H1 (cell line): Measurements from ENCODE around the gene P2RX7. TPM values are rescaled to one million over a fixed set of nuclear protein-coding genes. Genes with fewer than 3 reads are reported as not detected.

Experiments used
- CTCF ChIA-PET: fragments of 300-600 bp; sonication (Branson Sonifier 250); formaldehyde crosslinking; loops from one replicate; lab custom pipeline; 2021; ENCODE audit not compliant: partially characterized antibody; lab: Charles Lee
- POLR2A ChIA-PET: fragments of 300-600 bp; sonication (Branson Sonifier 250); formaldehyde crosslinking; loops from one replicate; lab custom pipeline; 2021; ENCODE audit warnings: inconsistent platforms; ENCODE audit not compliant: partially characterized antibody; lab: Charles Lee
- DNase-seq, 2 experiments: peaks; one replicate each; pipeline versions ENCODE4 v3.0.0 to v3.0.0-alpha.2; 2010 to 2022; ENCODE audit warnings: low spot score in 2 of 2, low read depth in 1 of 2, mixed read lengths in 1 of 2
- FAIRE-seq: peaks from 2 replicates; lab custom pipeline; 2011; peaks lifted over from hg19 to GRCh38; lab: Jason Lieb, UNC
- H2AFZ ChIP-seq: 2 replicates; pipeline ENCODE4 v1.8.1; 2012; ENCODE audit warnings: low read length, inconsistent platforms
- H2AK5ac ChIP-seq: 2 replicates; pipeline ENCODE4 v1.6.1; 2013; ENCODE audit warnings: low read depth, low read length
- H2BK120ac ChIP-seq: replicated peaks from 2 replicates; pipeline ENCODE3; 2013; ENCODE audit warnings: low read depth, low read length, inconsistent platforms
- H2BK12ac ChIP-seq: 2 replicates; pipeline ENCODE4 v1.6.1; 2013; ENCODE audit warnings: low read depth, low read length
- H2BK15ac ChIP-seq: 2 replicates; pipeline ENCODE4 v1.6.1; 2013; ENCODE audit warnings: low read length
- H2BK20ac ChIP-seq: 2 replicates; pipeline ENCODE4 v1.6.1; 2013; ENCODE audit warnings: low read length
- H2BK5ac ChIP-seq: 2 replicates; pipeline ENCODE4 v1.6.1; 2013; ENCODE audit warnings: low read depth, low read length
- H3K14ac ChIP-seq: 2 replicates; pipeline ENCODE4 v1.6.1; 2013; ENCODE audit warnings: inconsistent platforms; ENCODE audit not compliant: insufficient read length
- H3K18ac ChIP-seq: 2 replicates; pipeline ENCODE4 v1.6.1; 2013; ENCODE audit warnings: low read length; ENCODE audit errors: extremely low read depth
- H3K23ac ChIP-seq: 2 replicates; pipeline ENCODE4 v1.6.1; 2013; ENCODE audit warnings: inconsistent platforms; ENCODE audit not compliant: insufficient read length
- H3K23me2 ChIP-seq: 2 replicates; pipeline ENCODE4 v1.6.1; 2013; ENCODE audit warnings: low read depth, low read length
- H3K27ac ChIP-seq: 2 replicates; pipeline ENCODE4 v1.6.1; 2011; ENCODE audit warnings: low read depth, low read length, inconsistent platforms
- H3K27me3 ChIP-seq, 4 experiments: replicated peaks in 1 of 4; 1 replicate in 1 of 4; 2 replicates in 3 of 4; pipeline versions ENCODE4 v1.6.1 to v1.8.1; 2011 to 2013; ENCODE audit warnings: low read length in 3 of 4, mild to moderate bottlenecking in 3 of 4, inconsistent platforms in 2 of 4, mixed read lengths in 2 of 4, moderate library complexity in 1 of 4; ENCODE audit not compliant: control insufficient read depth in 3 of 4, insufficient read depth in 3 of 4; ENCODE audit errors: extremely low read depth in 1 of 4
- H3K36me3 ChIP-seq, 4 experiments: 2 replicates each; pipeline versions ENCODE4 v1.6.1 to v1.8.1; 2011 to 2013; ENCODE audit warnings: mild to moderate bottlenecking in 4 of 4, low read length in 3 of 4, moderate library complexity in 2 of 4, control low read depth in 1 of 4, inconsistent platforms in 1 of 4; ENCODE audit not compliant: insufficient read depth in 4 of 4, control insufficient read depth in 2 of 4
- H3K4ac ChIP-seq: replicated peaks from 2 replicates; pipeline ENCODE3; 2013; ENCODE audit warnings: low read length, low read depth, mixed read lengths, inconsistent platforms; ENCODE audit not compliant: insufficient read length
- H3K4me1 ChIP-seq, 4 experiments: replicated peaks in 1 of 4; 1 replicate in 1 of 4; 2 replicates in 3 of 4; pipeline versions ENCODE4 v1.6.1 to v1.8.1; 2011 to 2013; ENCODE audit warnings: low read length in 3 of 4, inconsistent platforms in 2 of 4, mixed read lengths in 1 of 4; ENCODE audit not compliant: insufficient read depth in 4 of 4, control insufficient read depth in 3 of 4
- H3K4me2 ChIP-seq, 2 experiments: 2 replicates each; pipeline versions ENCODE4 v1.6.1 to v1.8.1; 2011 to 2013; ENCODE audit warnings: low read depth in 2 of 2, low read length in 2 of 2, control low read depth in 1 of 2, inconsistent platforms in 1 of 2, mild to moderate bottlenecking in 1 of 2; ENCODE audit not compliant: insufficient read depth in 1 of 2
- H3K4me3 ChIP-seq, 4 experiments: fragments of 200-600, 300-600 bp in 1 of 4; sonication (generic), shearing (Covaris generic), sonication (Bioruptor Twin) in 1 of 4; 2 replicates each; pipeline versions ENCODE4 v1.5.1 to v1.8.1; 2011 to 2016; ENCODE audit warnings: low read length in 4 of 4, low read depth in 3 of 4, control low read depth in 2 of 4, inconsistent platforms in 2 of 4, mild to moderate bottlenecking in 2 of 4, mixed read lengths in 1 of 4, moderate library complexity in 1 of 4; ENCODE audit not compliant: insufficient read depth in 2 of 4; ENCODE audit errors: extremely low read depth in 1 of 4
- H3K56ac ChIP-seq: replicated peaks from 2 replicates; pipeline ENCODE3; 2013; ENCODE audit warnings: low read depth, mild to moderate bottlenecking, mixed read lengths, low read length, inconsistent platforms; ENCODE audit not compliant: insufficient read length
- H3K79me1 ChIP-seq: 2 replicates; pipeline ENCODE4 v1.6.1; 2013; ENCODE audit warnings: low read depth, low read length, control low read depth
- H3K79me2 ChIP-seq, 2 experiments: 2 replicates each; pipeline versions ENCODE4 v1.6.1 to v1.8.1; 2012 to 2013; ENCODE audit warnings: low read length in 2 of 2, mild to moderate bottlenecking in 2 of 2, inconsistent platforms in 1 of 2; ENCODE audit not compliant: insufficient read depth in 2 of 2, control insufficient read depth in 1 of 2
- H3K9ac ChIP-seq, 4 experiments: replicated peaks in 1 of 4; 1 replicate in 1 of 4; 2 replicates in 3 of 4; pipeline versions ENCODE4 v1.6.1 to v1.8.1; 2011 to 2013; ENCODE audit warnings: low read depth in 3 of 4, low read length in 3 of 4, control low read depth in 2 of 4, mild to moderate bottlenecking in 2 of 4, moderate library complexity in 2 of 4, inconsistent platforms in 1 of 4; ENCODE audit errors: extremely low read depth in 1 of 4
- H3K9me3 ChIP-seq, 2 experiments: 2 replicates each; pipeline versions ENCODE4 v1.6.1 to v1.8.1; 2012 to 2013; ENCODE audit warnings: mild to moderate bottlenecking in 2 of 2, moderate library complexity in 2 of 2, control low read depth in 1 of 2, inconsistent platforms in 1 of 2, low read depth in 1 of 2, low read length in 1 of 2, mixed read lengths in 1 of 2; ENCODE audit not compliant: insufficient read depth in 2 of 2
- H4K20me1 ChIP-seq, 2 experiments: replicated peaks in 1 of 2; 2 replicates each; pipeline versions ENCODE3 to v1.8.1; 2011 to 2013; ENCODE audit warnings: inconsistent platforms in 2 of 2, low read length in 2 of 2, mild to moderate bottlenecking in 1 of 2; ENCODE audit not compliant: insufficient read depth in 2 of 2, control insufficient read depth in 1 of 2
- H4K5ac ChIP-seq: 2 replicates; pipeline ENCODE4 v1.6.1; 2013; ENCODE audit warnings: low read length, low read depth, mixed read lengths, inconsistent platforms; ENCODE audit not compliant: insufficient read length
- H4K8ac ChIP-seq: 2 replicates; pipeline ENCODE4 v1.8.0; 2013; ENCODE audit warnings: mild to moderate bottlenecking, moderate library complexity, low read length, inconsistent platforms; ENCODE audit not compliant: insufficient read depth; ENCODE audit errors: extremely low read depth
- H4K91ac ChIP-seq: replicated peaks from 2 replicates; pipeline ENCODE3; 2013; ENCODE audit warnings: low read length, mixed read lengths, inconsistent platforms; ENCODE audit not compliant: insufficient read length
- JUND ChIP-seq: IDR thresholded peaks from 2 replicates; pipeline ENCODE4 v1.6.1; 2011; ENCODE audit warnings: mild to moderate bottlenecking, improper control_type of control experiment, low read length
- KDM4A ChIP-seq: IDR thresholded peaks from one replicate; pipeline ENCODE4 v1.7.1; 2012; ENCODE audit warnings: low read depth, mild to moderate bottlenecking, moderate library complexity, low read length, inconsistent platforms; ENCODE audit not compliant: severe bottlenecking
- PHF8 ChIP-seq: fragments of 200-600 bp; sonication (generic); conservative IDR thresholded peaks from 2 replicates; pipeline ENCODE4 v1.7.1; 2012; ENCODE audit warnings: low read depth, mild to moderate bottlenecking, inconsistent platforms, low read length, moderate library complexity
- SP1 ChIP-seq: IDR thresholded peaks from 2 replicates; pipeline ENCODE4 v1.6.1; 2011; ENCODE audit warnings: low read depth, low read length
- USF2 ChIP-seq: IDR thresholded peaks from 2 replicates; pipeline ENCODE4 v1.6.1; 2011; ENCODE audit warnings: low read length, improper control_type of control experiment
- WGBS, 2 experiments: shearing (Covaris generic) in 1 of 2; methylation state at CpG; one replicate each; pipeline versions ENCODE4 v1.1.6 to v1.1.7; 2013 to 2015; ENCODE audit warnings: low lambda C conversion rate in 2 of 2, mixed read lengths in 2 of 2, inconsistent platforms in 1 of 2, low coverage in 1 of 2, missing lambda C conversion rate in 1 of 2; ENCODE audit not compliant: insufficient replicate concordance in 2 of 2, insufficient coverage in 1 of 2, insufficient read length in 1 of 2; ENCODE audit errors: extremely low coverage in 1 of 2, missing lambda C conversion rate in 1 of 2; 5-methylcytosine and 5-hydroxymethylcytosine counted together
- polyA plus RNA-seq, 7 experiments: library from polyadenylated mRNA; depleted of rRNA in 3 of 7; stranded (reverse) in 5 of 7; unstranded in 2 of 7; fragments of >200 nt in 5 of 7; fragments of 200-250 nt in 2 of 7; gene quantifications; 1 replicate in 5 of 7; 2 replicates in 1 of 7; 4 replicates in 1 of 7; pipeline versions ENCODE4 v1.2.1 to v1.2.3, GENCODE V29; 2011 to 2013; ENCODE audit warnings: missing spikeins in 2 of 7, mixed read lengths in 2 of 7
- total RNA-seq: library from RNA; stranded (reverse); fragmentation: NEBNext Ultra II Directional; extraction: Animal tissue kit (Norgen Biotek cat#: 25700); gene quantifications from 2 replicates; pipeline ENCODE4 v1.2.1, GENCODE V29; 2021

P2RX7 gene
- total and polyA plus RNA-seq, 2 of the 8 experiments (the other 6 are each of a cell fraction or from before 2014, with no cell fraction given): 0.38 to 0.56 TPM

GRCh38 chr12:121138284-121138683 is 5.6 kb downstream of the P2RX7 start:
- Histone ChIP-seq H3K4me3 (no peak overlapping the region), H2AFZ (peak overlapping the region; percentile 58; the same call in 1 of the 2 replicates), H3K23me2 (peaks cover 3% of the 10 kb centered on the region), H3K9me3 (no peaks in the 10 kb centered on the region), H3K4ac (no peak overlapping the region), H2BK12ac (no peak overlapping the region), H3K36me3 (no peaks in the 10 kb centered on the region), H3K18ac (no peak overlapping the region), H2BK15ac (no peak overlapping the region), H3K14ac (no peak overlapping the region), H3K27ac (no peak overlapping the region), H3K4me2 (no peak overlapping the region), H4K91ac (no peak overlapping the region), H3K27me3 (no peaks in the 10 kb centered on the region), H2AK5ac (no peak overlapping the region), H2BK120ac (no peak overlapping the region), H3K79me2 (no peaks in the 10 kb centered on the region), H4K8ac (no peak overlapping the region), H4K20me1 (no peaks in the 10 kb centered on the region), H2BK20ac (no peak overlapping the region), H2BK5ac (no peak overlapping the region), H3K79me1 (no peaks in the 10 kb centered on the region), H4K5ac (no peak overlapping the region), H3K56ac (no peak overlapping the region), H3K4me1 (peaks cover 0 to 3% (median 2%) of the 10 kb centered on the region in 4 experiments; a peak in 4 of 7 replicates), H3K23ac (no peak overlapping the region), H3K9ac (no peak overlapping the region)
- DNase-seq (no peak), FAIRE-seq (no peak)
- CTCF ChIA-PET: interaction anchor here (0.9 kb wide), 1 partner anchor 86 kb away, joined by 3 read pairs; no protein-coding TSS in a partner anchor
- POLR2A ChIA-PET: no interaction called here
- 82% methylated on average over 5 of the region's 5 CpGs; no CpG with 5 or more reads in 1 of the 2 experiments for WGBS, 2 experiments
- TF ChIP-seq USF2 (peak; percentile 76), JUND (no peak), SP1 (peak; percentile 67), PHF8 (no peak), KDM4A (no peak)
